HepG2 (cell line): ENCODE data around the gene MAMSTR. TPM values are rescaled to one million over a fixed set of nuclear protein-coding genes. Genes with fewer than 3 reads are reported as not detected.
A peak's percentile ranks its signal among the peaks of the same experiment; 100 is the strongest.

Experiments used
- FOXC1 ChIP-seq: sonication (generic); formaldehyde crosslinking; IDR thresholded peaks from 2 replicates; pipeline ENCODE4 v1.8.0; 2022; ENCODE audit warnings: mild to moderate bottlenecking, missing genetic modification reagents, borderline replicate concordance
- HMG20B ChIP-seq: conservative IDR thresholded peaks from 2 replicates; pipeline ENCODE4 v1.6.1; 2016; ENCODE audit warnings: missing genetic modification reagents, missing compliant biosample characterization
- HNRNPL ChIP-seq: fragments of 200-400 bp; formaldehyde crosslinking; IDR thresholded peaks from 2 replicates; pipeline ENCODE4 v1.6.1; 2017; ENCODE audit warnings: mild to moderate bottlenecking, low read depth, low read length
- MAF1 ChIP-seq: sonication (generic); formaldehyde crosslinking; IDR thresholded peaks from 2 replicates; pipeline ENCODE4 v1.5.0; 2020; ENCODE audit warnings: missing genetic modification reagents, borderline replicate concordance
- MYNN ChIP-seq: sonication (generic); formaldehyde crosslinking; IDR thresholded peaks from 2 replicates; pipeline ENCODE4 v1.4.0; 2020; ENCODE audit warnings: mild to moderate bottlenecking, low read depth, missing genetic modification reagents
- NPAS2 ChIP-seq: sonication (generic); formaldehyde crosslinking; IDR thresholded peaks from 2 replicates; pipeline ENCODE4 v1.8.0; 2022; ENCODE audit warnings: mild to moderate bottlenecking, missing genetic modification reagents, borderline replicate concordance
- PHB2 ChIP-seq: fragments of 450-650 bp; IDR thresholded peaks from 2 replicates; pipeline ENCODE4 v1.6.1; 2018; ENCODE audit not compliant: partially characterized antibody
- RXRB ChIP-seq: IDR thresholded peaks from 2 replicates; pipeline ENCODE4 v1.6.1; 2016; ENCODE audit warnings: borderline replicate concordance, missing genetic modification reagents, missing compliant biosample characterization
- SMYD3 ChIP-seq: sonication (generic); formaldehyde crosslinking; IDR thresholded peaks from 2 replicates; pipeline ENCODE4 v1.8.1; 2023; ENCODE audit warnings: mild to moderate bottlenecking, missing genetic modification reagents
- SRSF4 ChIP-seq: fragments of 200-400 bp; formaldehyde crosslinking; IDR thresholded peaks from one replicate; pipeline ENCODE4 v1.6.1; 2018; ENCODE audit warnings: mild to moderate bottlenecking, low read depth, low read length, moderate library complexity; ENCODE audit not compliant: poor library complexity, severe bottlenecking
- STAG1 ChIP-seq: sonication (generic); formaldehyde crosslinking; IDR thresholded peaks from 2 replicates; pipeline ENCODE4 v1.4.0; 2020; ENCODE audit warnings: missing genetic modification reagents
- ZFP82 ChIP-seq: sonication (generic); formaldehyde crosslinking; IDR thresholded peaks from 2 replicates; pipeline ENCODE4 v1.5.1; 2020; ENCODE audit warnings: mild to moderate bottlenecking, missing genetic modification reagents, borderline replicate concordance
- ZNF354B ChIP-seq: sonication (generic); formaldehyde crosslinking; IDR thresholded peaks from 2 replicates; pipeline ENCODE4 v1.8.0; 2022; ENCODE audit warnings: mild to moderate bottlenecking, missing genetic modification reagents
- ZNF672 ChIP-seq: sonication (generic); formaldehyde crosslinking; IDR thresholded peaks from 2 replicates; pipeline ENCODE4 v1.8.1; 2022; ENCODE audit warnings: missing genetic modification reagents
- polyA plus RNA-seq, 8 experiments: library from polyadenylated mRNA; depleted of rRNA in 3 of 8; stranded (reverse) in 7 of 8; unstranded in 1 of 8; fragments of >200 nt; fragmentation: Illumina TruSeq in 4 of 8; extraction: Trizol in 4 of 8; gene quantifications; 2 replicates each; pipeline versions ENCODE4 v1.2.1 to v1.2.3, GENCODE V29; 2011 to 2016; ENCODE audit warnings: low read depth in 4 of 8, missing spikeins in 1 of 8, mixed read lengths in 1 of 8; ENCODE audit not compliant: insufficient read depth in 1 of 8
- total RNA-seq, 5 experiments: library from RNA; depleted of rRNA; stranded (reverse); fragments of >200 nt; fragmentation: Illumina TruSeq; extraction: Trizol; gene quantifications; 2 replicates each; pipeline ENCODE4 v1.2.3, GENCODE V29; 2016; ENCODE audit warnings: low read depth in 1 of 5
- TF ChIP-seq, protein P1 (sequence below): sonication (generic); formaldehyde crosslinking; IDR thresholded peaks from 2 replicates; pipeline ENCODE4 v1.4.0; 2020; ENCODE audit warnings: missing genetic modification reagents, mild to moderate bottlenecking, borderline replicate concordance
- TF ChIP-seq, protein P2 (sequence below): sonication (generic); formaldehyde crosslinking; IDR thresholded peaks from 2 replicates; pipeline ENCODE4 v1.4.0; 2020; ENCODE audit warnings: missing genetic modification reagents
- TF ChIP-seq, protein P3 (sequence below): sonication (generic); formaldehyde crosslinking; IDR thresholded peaks from 2 replicates; pipeline ENCODE4 v1.4.0; 2020; ENCODE audit warnings: mild to moderate bottlenecking, missing genetic modification reagents
- TF ChIP-seq, protein P4 (sequence below): sonication (generic); formaldehyde crosslinking; conservative IDR thresholded peaks from 2 replicates; pipeline ENCODE4 v1.4.0; 2020; ENCODE audit warnings: missing genetic modification reagents
- TF ChIP-seq, protein P5 (sequence below): sonication (generic); formaldehyde crosslinking; IDR thresholded peaks from 2 replicates; pipeline ENCODE4 v1.8.0; 2022; ENCODE audit warnings: missing genetic modification reagents, mild to moderate bottlenecking, moderate library complexity, borderline replicate concordance

The MAMSTR gene
- total and polyA plus RNA-seq, 2 of the 13 experiments (the other 11 are each of a cell fraction or from before 2014, with no cell fraction given), result 2.2 to 2.4 TPM

DNA sequence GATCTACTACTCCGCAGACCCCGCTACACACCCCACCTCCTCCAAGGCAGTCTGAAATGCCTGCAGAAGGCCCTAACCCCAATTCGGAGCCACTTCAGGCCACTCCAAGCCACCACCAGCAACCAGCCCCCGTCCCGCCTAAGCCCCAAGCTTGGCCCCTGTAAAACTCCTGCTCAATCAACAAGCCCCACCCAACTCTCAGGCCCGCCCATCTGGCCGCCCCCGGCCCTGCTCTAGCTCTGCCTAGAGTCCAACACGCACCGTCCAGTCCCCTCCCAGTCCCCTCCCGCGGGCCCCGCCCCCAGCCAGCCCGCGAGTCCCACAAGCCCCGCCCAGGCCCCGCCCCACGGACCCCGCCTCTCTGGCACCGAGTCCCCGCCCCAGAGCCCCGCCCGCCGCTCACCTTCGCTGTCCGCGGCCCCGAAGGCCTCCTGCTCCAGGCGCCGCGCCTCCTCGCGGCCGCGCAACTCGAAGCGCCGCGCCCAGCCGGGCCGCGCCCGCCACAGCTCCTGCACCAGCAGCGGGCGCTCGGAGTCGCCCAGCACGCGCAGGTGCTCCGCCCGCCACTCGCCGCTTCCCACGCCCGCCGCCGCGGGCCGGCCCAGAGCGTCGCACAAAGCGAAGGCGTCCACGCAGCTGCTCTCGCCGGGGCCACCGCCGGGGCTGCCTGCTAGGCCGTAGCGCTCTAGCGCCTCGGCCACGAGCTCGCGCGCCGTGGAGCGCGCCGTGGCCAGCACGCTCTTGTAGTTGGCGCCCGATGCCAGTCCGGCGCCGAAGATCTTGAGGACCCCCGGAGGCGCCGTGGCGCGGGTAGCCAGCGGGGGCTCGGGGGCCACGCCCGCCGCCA lies 19.3 kb upstream of the MAMSTR start (continued):
- TF ChIP-seq, protein P1, sequence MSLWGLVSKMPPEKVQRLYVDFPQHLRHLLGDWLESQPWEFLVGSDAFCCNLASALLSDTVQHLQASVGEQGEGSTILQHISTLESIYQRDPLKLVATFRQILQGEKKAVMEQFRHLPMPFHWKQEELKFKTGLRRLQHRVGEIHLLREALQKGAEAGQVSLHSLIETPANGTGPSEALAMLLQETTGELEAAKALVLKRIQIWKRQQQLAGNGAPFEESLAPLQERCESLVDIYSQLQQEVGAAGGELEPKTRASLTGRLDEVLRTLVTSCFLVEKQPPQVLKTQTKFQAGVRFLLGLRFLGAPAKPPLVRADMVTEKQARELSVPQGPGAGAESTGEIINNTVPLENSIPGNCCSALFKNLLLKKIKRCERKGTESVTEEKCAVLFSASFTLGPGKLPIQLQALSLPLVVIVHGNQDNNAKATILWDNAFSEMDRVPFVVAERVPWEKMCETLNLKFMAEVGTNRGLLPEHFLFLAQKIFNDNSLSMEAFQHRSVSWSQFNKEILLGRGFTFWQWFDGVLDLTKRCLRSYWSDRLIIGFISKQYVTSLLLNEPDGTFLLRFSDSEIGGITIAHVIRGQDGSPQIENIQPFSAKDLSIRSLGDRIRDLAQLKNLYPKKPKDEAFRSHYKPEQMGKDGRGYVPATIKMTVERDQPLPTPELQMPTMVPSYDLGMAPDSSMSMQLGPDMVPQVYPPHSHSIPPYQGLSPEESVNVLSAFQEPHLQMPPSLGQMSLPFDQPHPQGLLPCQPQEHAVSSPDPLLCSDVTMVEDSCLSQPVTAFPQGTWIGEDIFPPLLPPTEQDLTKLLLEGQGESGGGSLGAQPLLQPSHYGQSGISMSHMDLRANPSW (CRISPR knock-in tag), result no peak
- TF ChIP-seq, protein P2, sequence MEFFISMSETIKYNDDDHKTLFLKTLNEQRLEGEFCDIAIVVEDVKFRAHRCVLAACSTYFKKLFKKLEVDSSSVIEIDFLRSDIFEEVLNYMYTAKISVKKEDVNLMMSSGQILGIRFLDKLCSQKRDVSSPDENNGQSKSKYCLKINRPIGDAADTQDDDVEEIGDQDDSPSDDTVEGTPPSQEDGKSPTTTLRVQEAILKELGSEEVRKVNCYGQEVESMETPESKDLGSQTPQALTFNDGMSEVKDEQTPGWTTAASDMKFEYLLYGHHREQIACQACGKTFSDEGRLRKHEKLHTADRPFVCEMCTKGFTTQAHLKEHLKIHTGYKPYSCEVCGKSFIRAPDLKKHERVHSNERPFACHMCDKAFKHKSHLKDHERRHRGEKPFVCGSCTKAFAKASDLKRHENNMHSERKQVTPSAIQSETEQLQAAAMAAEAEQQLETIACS, result peak; percentile 84
- TF ChIP-seq MYNN, result no peak
- no peak for TF ChIP-seq SRSF4
- TF ChIP-seq MAF1, result no peak
- peak; percentile 71 for TF ChIP-seq ZNF672 (CRISPR knock-in tag)
- TF ChIP-seq SMYD3, result no peak
- TF ChIP-seq, protein P3, sequence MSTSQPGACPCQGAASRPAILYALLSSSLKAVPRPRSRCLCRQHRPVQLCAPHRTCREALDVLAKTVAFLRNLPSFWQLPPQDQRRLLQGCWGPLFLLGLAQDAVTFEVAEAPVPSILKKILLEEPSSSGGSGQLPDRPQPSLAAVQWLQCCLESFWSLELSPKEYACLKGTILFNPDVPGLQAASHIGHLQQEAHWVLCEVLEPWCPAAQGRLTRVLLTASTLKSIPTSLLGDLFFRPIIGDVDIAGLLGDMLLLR, result peak; percentile 95; the same call in 1 of the 2 replicates
- TF ChIP-seq PHB2, result no peak
- no peak for TF ChIP-seq ZNF354B
- TF ChIP-seq ZFP82 (CRISPR knock-in tag), result no peak; the same call in none of the 2 replicates
- TF ChIP-seq HMG20B (CRISPR knock-in tag), result no peak
- no peak for TF ChIP-seq NPAS2 (CRISPR knock-in tag)
- peak; percentile 12; the same call in 1 of the 2 replicates for TF ChIP-seq RXRB
- TF ChIP-seq STAG1, result peak; percentile 76
- TF ChIP-seq, protein P4, sequence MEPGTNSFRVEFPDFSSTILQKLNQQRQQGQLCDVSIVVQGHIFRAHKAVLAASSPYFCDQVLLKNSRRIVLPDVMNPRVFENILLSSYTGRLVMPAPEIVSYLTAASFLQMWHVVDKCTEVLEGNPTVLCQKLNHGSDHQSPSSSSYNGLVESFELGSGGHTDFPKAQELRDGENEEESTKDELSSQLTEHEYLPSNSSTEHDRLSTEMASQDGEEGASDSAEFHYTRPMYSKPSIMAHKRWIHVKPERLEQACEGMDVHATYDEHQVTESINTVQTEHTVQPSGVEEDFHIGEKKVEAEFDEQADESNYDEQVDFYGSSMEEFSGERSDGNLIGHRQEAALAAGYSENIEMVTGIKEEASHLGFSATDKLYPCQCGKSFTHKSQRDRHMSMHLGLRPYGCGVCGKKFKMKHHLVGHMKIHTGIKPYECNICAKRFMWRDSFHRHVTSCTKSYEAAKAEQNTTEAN (CRISPR knock-in tag), result peak; percentile 70; the same call in 1 of the 2 replicates
- no peak for TF ChIP-seq HNRNPL
- TF ChIP-seq, protein P5, sequence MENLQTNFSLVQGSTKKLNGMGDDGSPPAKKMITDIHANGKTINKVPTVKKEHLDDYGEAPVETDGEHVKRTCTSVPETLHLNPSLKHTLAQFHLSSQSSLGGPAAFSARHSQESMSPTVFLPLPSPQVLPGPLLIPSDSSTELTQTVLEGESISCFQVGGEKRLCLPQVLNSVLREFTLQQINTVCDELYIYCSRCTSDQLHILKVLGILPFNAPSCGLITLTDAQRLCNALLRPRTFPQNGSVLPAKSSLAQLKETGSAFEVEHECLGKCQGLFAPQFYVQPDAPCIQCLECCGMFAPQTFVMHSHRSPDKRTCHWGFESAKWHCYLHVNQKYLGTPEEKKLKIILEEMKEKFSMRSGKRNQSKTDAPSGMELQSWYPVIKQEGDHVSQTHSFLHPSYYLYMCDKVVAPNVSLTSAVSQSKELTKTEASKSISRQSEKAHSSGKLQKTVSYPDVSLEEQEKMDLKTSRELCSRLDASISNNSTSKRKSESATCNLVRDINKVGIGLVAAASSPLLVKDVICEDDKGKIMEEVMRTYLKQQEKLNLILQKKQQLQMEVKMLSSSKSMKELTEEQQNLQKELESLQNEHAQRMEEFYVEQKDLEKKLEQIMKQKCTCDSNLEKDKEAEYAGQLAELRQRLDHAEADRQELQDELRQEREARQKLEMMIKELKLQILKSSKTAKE (CRISPR knock-in tag), result no peak
- no peak for TF ChIP-seq FOXC1
